ENCODE data around the gene ATP13A3.

The ATP13A3 gene

GRCh38 chr3:194364652-194365434 lies 122.0 kb downstream of the ATP13A3 start:
- H2AFZ ChIP-seq (ENCODE audit: low read length) = peak overlapping the region; percentile 25
- H3K14ac ChIP-seq (ENCODE audit: low read length) = no peak overlapping the region
- peaks cover 0 to 4% of the 10 kb centered on the region in 2 donors for H3K9me3 ChIP-seq (replicated peaks in 1 of 2; ENCODE audit: control insufficient read depth in 2 of 2, insufficient read depth in 1 of 2, low read depth in 1 of 2, low read length in 2 of 2)
- H3K18ac ChIP-seq (ENCODE audit: low read length) = peak overlapping the region; percentile 64
- H3K9ac ChIP-seq (ENCODE audit: low read depth, low read length, poor library complexity) = peak overlapping the region; percentile 12
- H2AK5ac ChIP-seq (ENCODE audit: low read depth, low read length) = no peak overlapping the region
- no CpG with 5 or more reads among the region's 20 CpGs for whole genome bisulfite sequencing, 2 donors (ENCODE audit: extremely low coverage in 2 of 2, insufficient read length in 2 of 2, insufficient replicate concordance in 1 of 2)
- H2BK5ac ChIP-seq (ENCODE audit: low read length) = no peak overlapping the region
- H2BK12ac ChIP-seq (ENCODE audit: low read length) = no peak overlapping the region
- no peak overlapping the region for H3K4me3 ChIP-seq (ENCODE audit: low read length in 2 of 2)
- H3K27me3 ChIP-seq (ENCODE audit: control insufficient read depth in 3 of 3, insufficient read depth in 3 of 3, low read depth in 1 of 3, low read length in 3 of 3) = peaks cover 0 to 78% (median 3%) of the 10 kb centered on the region in 3 experiments
- peaks cover 9 to 24% of the 10 kb centered on the region in 2 donors for H3K4me1 ChIP-seq (ENCODE audit: control insufficient read depth in 2 of 2, insufficient read depth in 1 of 2, low read depth in 1 of 2, low read length in 2 of 2)
- no peak for DNase-seq (ENCODE audit: low spot score)
- no peak overlapping the region for H3K27ac ChIP-seq (replicated peaks; ENCODE audit: low read length)
- H4K91ac ChIP-seq (ENCODE audit: low read depth, low read length, poor library complexity) = no peak overlapping the region
- peak overlapping the region; percentile 9 for H3K23ac ChIP-seq (ENCODE audit: low read depth, low read length, poor library complexity)
- peak overlapping the region; percentile 24 for H2BK15ac ChIP-seq (ENCODE audit: low read length)
- no peaks in the 10 kb centered on the region for H3K36me3 ChIP-seq (replicated peaks in 1 of 2; ENCODE audit: control insufficient read depth in 2 of 2, insufficient read depth in 2 of 2, low read length in 2 of 2)
- H3K79me1 ChIP-seq (ENCODE audit: low read depth, low read length) = no peaks in the 10 kb centered on the region
- no peak overlapping the region for H3K4me2 ChIP-seq (ENCODE audit: insufficient read depth, low read length, poor library complexity, severe bottlenecking)
- no peak overlapping the region for H2BK120ac ChIP-seq (ENCODE audit: low read depth, low read length)
- H4K8ac ChIP-seq (ENCODE audit: low read depth, low read length) = no peak overlapping the region
- H3K4ac ChIP-seq (ENCODE audit: low read length) = no peak overlapping the region

DNA sequence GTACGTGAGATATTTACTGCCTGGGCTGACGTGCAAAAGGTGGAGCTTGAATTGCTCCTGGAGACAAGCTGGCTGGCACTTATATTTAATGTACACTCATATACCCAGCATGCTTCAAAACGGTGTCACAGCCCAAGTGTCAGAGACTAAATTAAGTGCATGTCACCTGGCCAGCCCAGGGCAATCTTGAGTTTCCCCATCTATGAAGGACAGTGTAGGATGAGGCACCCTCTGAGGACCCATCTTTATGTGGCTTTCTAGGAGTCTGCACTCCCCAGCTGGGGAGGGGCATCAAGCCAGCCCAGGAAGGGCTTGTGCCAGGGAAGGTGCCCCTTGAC lies 122.5 kb downstream of the ATP13A3 start:
- H2BK120ac ChIP-seq (ENCODE audit: low read depth, low read length) = no peak overlapping the region
- H3K14ac ChIP-seq (ENCODE audit: low read length) = no peak overlapping the region
- no peak overlapping the region for H3K4me2 ChIP-seq (ENCODE audit: insufficient read depth, low read length, poor library complexity, severe bottlenecking)
- H4K91ac ChIP-seq (ENCODE audit: low read depth, low read length, poor library complexity) = no peak overlapping the region
- no peak overlapping the region for H2AFZ ChIP-seq (ENCODE audit: low read length)
- no peak overlapping the region for H2BK12ac ChIP-seq (ENCODE audit: low read length)
- H3K4me1 ChIP-seq (ENCODE audit: control insufficient read depth in 2 of 2, insufficient read depth in 1 of 2, low read depth in 1 of 2, low read length in 2 of 2) = peaks cover 7 to 20% of the 10 kb centered on the region in 2 donors
- H2AK5ac ChIP-seq (ENCODE audit: low read depth, low read length) = no peak overlapping the region
- no peak overlapping the region for H2BK15ac ChIP-seq (ENCODE audit: low read length)
- H3K18ac ChIP-seq (ENCODE audit: low read length) = no peak overlapping the region
- peaks cover 0 to 4% of the 10 kb centered on the region in 2 donors for H3K9me3 ChIP-seq (replicated peaks in 1 of 2; ENCODE audit: control insufficient read depth in 2 of 2, insufficient read depth in 1 of 2, low read depth in 1 of 2, low read length in 2 of 2)
- no peak overlapping the region for H3K9ac ChIP-seq (ENCODE audit: low read depth, low read length, poor library complexity)
- H3K27ac ChIP-seq (replicated peaks; ENCODE audit: low read length) = no peak overlapping the region
- DNase-seq (ENCODE audit: low spot score) = no peak
- no peaks in the 10 kb centered on the region for H3K79me1 ChIP-seq (ENCODE audit: low read depth, low read length)
- H3K27me3 ChIP-seq (ENCODE audit: control insufficient read depth in 3 of 3, insufficient read depth in 3 of 3, low read depth in 1 of 3, low read length in 3 of 3) = peaks cover 0 to 73% (median 1%) of the 10 kb centered on the region in 3 experiments
- no peak overlapping the region for H3K23ac ChIP-seq (ENCODE audit: low read depth, low read length, poor library complexity)
- no CpG with 5 or more reads among the region's 3 CpGs for WGBS, 2 donors (ENCODE audit: extremely low coverage in 2 of 2, insufficient read length in 2 of 2, insufficient replicate concordance in 1 of 2)
- no peaks in the 10 kb centered on the region for H3K36me3 ChIP-seq (replicated peaks in 1 of 2; ENCODE audit: control insufficient read depth in 2 of 2, insufficient read depth in 2 of 2, low read length in 2 of 2)
- H3K4me3 ChIP-seq (ENCODE audit: low read length in 2 of 2) = no peak overlapping the region
- no peak overlapping the region for H3K4ac ChIP-seq (ENCODE audit: low read length)
- no peak overlapping the region for H4K8ac ChIP-seq (ENCODE audit: low read depth, low read length)
- no peak overlapping the region for H2BK5ac ChIP-seq (ENCODE audit: low read length)

DNA sequence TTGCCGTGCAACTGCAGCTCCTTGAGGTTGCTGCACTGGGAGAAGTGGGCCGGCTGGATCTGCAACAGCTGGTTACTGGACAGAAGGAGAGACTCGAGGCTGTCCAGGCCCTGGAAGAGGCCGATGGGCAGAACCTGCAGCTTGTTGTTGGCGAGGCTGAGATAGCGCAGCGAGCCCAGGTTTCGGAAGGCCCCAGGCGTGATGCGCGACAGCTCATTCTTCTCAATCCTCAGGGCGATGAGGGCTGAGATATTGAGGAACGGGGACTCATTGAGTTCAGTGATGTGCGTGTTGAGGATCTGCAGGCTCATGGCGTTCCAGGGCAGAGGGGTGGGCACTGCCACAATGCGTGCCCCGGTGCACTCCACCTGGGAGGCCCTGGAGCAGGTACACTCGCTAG lies 126.2 kb downstream of the ATP13A3 start:
- Histone ChIP-seq H4K8ac (ENCODE audit: low read depth, low read length) (no peak overlapping the region), H3K18ac (ENCODE audit: low read length) (no peak overlapping the region), H3K36me3 (replicated peaks in 1 of 2; ENCODE audit: control insufficient read depth in 2 of 2, insufficient read depth in 2 of 2, low read length in 2 of 2) (no peaks in the 10 kb centered on the region), H3K4me1 (ENCODE audit: control insufficient read depth in 2 of 2, insufficient read depth in 1 of 2, low read depth in 1 of 2, low read length in 2 of 2) (peaks cover 7 to 14% of the 10 kb centered on the region in 2 donors), H3K79me1 (ENCODE audit: low read depth, low read length) (no peaks in the 10 kb centered on the region), H2AFZ (ENCODE audit: low read length) (no peak overlapping the region), H2AK5ac (ENCODE audit: low read depth, low read length) (peak overlapping the region; percentile 34), H3K27me3 (ENCODE audit: control insufficient read depth in 3 of 3, insufficient read depth in 3 of 3, low read depth in 1 of 3, low read length in 3 of 3) (peaks cover 0 to 70% (median 0%) of the 10 kb centered on the region in 3 experiments), H3K27ac (replicated peaks; ENCODE audit: low read length) (no peak overlapping the region), H2BK15ac (ENCODE audit: low read length) (no peak overlapping the region), H3K4me3 (ENCODE audit: low read length in 2 of 2) (no peak overlapping the region), H3K4me2 (ENCODE audit: insufficient read depth, low read length, poor library complexity, severe bottlenecking) (no peak overlapping the region), H2BK5ac (ENCODE audit: low read length) (no peak overlapping the region), H4K91ac (ENCODE audit: low read depth, low read length, poor library complexity) (no peak overlapping the region), H3K9ac (ENCODE audit: low read depth, low read length, poor library complexity) (peak overlapping the region; percentile 18), H3K9me3 (replicated peaks in 1 of 2; ENCODE audit: control insufficient read depth in 2 of 2, insufficient read depth in 1 of 2, low read depth in 1 of 2, low read length in 2 of 2) (peaks cover 0 to 4% of the 10 kb centered on the region in 2 donors), H2BK120ac (ENCODE audit: low read depth, low read length) (no peak overlapping the region), H3K23ac (ENCODE audit: low read depth, low read length, poor library complexity) (peak overlapping the region; percentile 56), H3K4ac (ENCODE audit: low read length) (no peak overlapping the region), H3K14ac (ENCODE audit: low read length) (no peak overlapping the region), H2BK12ac (ENCODE audit: low read length) (no peak overlapping the region)
- DNase-seq (ENCODE audit: low spot score) = no peak
- WGBS, 2 donors (ENCODE audit: extremely low coverage in 2 of 2, insufficient read length in 2 of 2, insufficient replicate concordance in 1 of 2) = no CpG with 5 or more reads among the region's 18 CpGs

DNA sequence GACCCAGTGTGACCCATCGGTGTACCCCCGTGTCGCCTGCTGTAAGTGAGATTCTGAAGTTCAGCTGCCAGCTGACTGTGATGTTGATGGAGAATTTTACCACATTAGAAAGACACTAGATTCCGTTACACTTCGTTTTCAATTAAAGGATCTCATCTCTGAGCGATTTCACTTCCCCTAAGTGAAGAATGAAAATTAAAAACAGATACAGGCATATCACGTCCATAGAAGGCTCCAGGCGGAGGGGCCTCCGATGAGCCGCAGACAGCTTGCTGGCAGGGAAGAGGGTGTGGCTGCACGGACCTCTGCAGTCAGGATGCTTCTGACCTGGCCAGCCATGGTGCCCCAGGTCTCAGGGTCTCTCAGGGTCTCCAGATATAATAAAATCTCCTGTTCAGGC lies 129.1 kb downstream of the ATP13A3 start:
- H2AFZ ChIP-seq (ENCODE audit: low read length) = no peak overlapping the region

More for the DNA sequence above, 129.1 kb downstream of the ATP13A3 start:
- Histone ChIP-seq H3K4me2 (ENCODE audit: insufficient read depth, low read length, poor library complexity, severe bottlenecking) (no peak overlapping the region), H3K27me3 (ENCODE audit: control insufficient read depth in 3 of 3, insufficient read depth in 3 of 3, low read depth in 1 of 3, low read length in 3 of 3) (peaks cover 0 to 58% (median 0%) of the 10 kb centered on the region in 3 experiments), H3K4me3 (ENCODE audit: low read length in 2 of 2) (no peak overlapping the region), H2BK120ac (ENCODE audit: low read depth, low read length) (no peak overlapping the region), H2AK5ac (ENCODE audit: low read depth, low read length) (no peak overlapping the region), H4K8ac (ENCODE audit: low read depth, low read length) (no peak overlapping the region), H3K79me1 (ENCODE audit: low read depth, low read length) (no peaks in the 10 kb centered on the region), H3K9ac (ENCODE audit: low read depth, low read length, poor library complexity) (no peak overlapping the region), H3K18ac (ENCODE audit: low read length) (no peak overlapping the region), H2BK12ac (ENCODE audit: low read length) (no peak overlapping the region), H4K91ac (ENCODE audit: low read depth, low read length, poor library complexity) (no peak overlapping the region), H3K23ac (ENCODE audit: low read depth, low read length, poor library complexity) (no peak overlapping the region), H3K27ac (replicated peaks; ENCODE audit: low read length) (no peak overlapping the region), H3K14ac (ENCODE audit: low read length) (no peak overlapping the region), H3K4me1 (ENCODE audit: control insufficient read depth in 2 of 2, insufficient read depth in 1 of 2, low read depth in 1 of 2, low read length in 2 of 2) (peaks cover 0 to 5% of the 10 kb centered on the region in 2 donors), H2BK5ac (ENCODE audit: low read length) (no peak overlapping the region), H2BK15ac (ENCODE audit: low read length) (no peak overlapping the region), H3K9me3 (replicated peaks in 1 of 2; ENCODE audit: control insufficient read depth in 2 of 2, insufficient read depth in 1 of 2, low read depth in 1 of 2, low read length in 2 of 2) (peaks cover under 1 to 4% of the 10 kb centered on the region in 2 donors), H3K36me3 (replicated peaks in 1 of 2; ENCODE audit: control insufficient read depth in 2 of 2, insufficient read depth in 2 of 2, low read length in 2 of 2) (no peaks in the 10 kb centered on the region), H3K4ac (ENCODE audit: low read length) (peak overlapping the region; percentile 79)
- WGBS, 2 donors (ENCODE audit: extremely low coverage in 2 of 2, insufficient read length in 2 of 2, insufficient replicate concordance in 1 of 2) = no CpG with 5 or more reads among the region's 11 CpGs
- DNase-seq (ENCODE audit: low spot score) = no peak

Measured in neuronal stem cell (in vitro differentiated cells).